ENCODE measurements around the gene ATP2B2. TPM values are rescaled to one million over a fixed set of nuclear protein-coding genes. Genes with fewer than 3 reads are reported as not detected.

The ATP2B2 gene
- total RNA-seq, 4 donors from 2014 or later, result 0.09 to 0.12 TPM; not detected in 2

DNA sequence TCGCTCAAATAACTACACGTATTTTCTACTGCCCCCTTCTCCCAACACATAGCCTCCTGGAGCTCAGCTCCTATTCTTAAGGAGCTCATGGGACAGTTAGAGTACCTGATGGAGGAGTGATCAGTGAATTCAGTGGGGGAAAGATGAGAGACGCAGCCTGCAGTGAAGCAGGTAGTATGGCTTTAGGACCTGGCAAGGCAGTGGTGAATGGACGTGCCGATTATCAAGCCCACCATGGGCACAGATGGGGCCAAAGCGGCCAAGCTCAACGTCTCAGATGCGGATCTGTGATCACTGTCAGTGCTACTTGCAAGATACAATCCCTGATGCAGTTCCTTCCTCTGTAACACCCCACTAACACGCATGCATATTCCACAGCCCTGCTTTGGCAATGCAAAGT, 45.8 kb upstream of the ATP2B2 start:
- TF ChIP-seq, protein P1, sequence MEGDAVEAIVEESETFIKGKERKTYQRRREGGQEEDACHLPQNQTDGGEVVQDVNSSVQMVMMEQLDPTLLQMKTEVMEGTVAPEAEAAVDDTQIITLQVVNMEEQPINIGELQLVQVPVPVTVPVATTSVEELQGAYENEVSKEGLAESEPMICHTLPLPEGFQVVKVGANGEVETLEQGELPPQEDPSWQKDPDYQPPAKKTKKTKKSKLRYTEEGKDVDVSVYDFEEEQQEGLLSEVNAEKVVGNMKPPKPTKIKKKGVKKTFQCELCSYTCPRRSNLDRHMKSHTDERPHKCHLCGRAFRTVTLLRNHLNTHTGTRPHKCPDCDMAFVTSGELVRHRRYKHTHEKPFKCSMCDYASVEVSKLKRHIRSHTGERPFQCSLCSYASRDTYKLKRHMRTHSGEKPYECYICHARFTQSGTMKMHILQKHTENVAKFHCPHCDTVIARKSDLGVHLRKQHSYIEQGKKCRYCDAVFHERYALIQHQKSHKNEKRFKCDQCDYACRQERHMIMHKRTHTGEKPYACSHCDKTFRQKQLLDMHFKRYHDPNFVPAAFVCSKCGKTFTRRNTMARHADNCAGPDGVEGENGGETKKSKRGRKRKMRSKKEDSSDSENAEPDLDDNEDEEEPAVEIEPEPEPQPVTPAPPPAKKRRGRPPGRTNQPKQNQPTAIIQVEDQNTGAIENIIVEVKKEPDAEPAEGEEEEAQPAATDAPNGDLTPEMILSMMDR (IDR thresholded peaks at IDR 0.05), result no peak
- ATAC-seq (ENCODE audit: low FRiP score) (no peak), DNase-seq (ENCODE audit: low spot score) (no peak)

GRCh38 chr3:10550705-10551104, 45.3 kb upstream of the ATP2B2 start:
- TF ChIP-seq, protein P1 (IDR thresholded peaks at IDR 0.05), result no peak
- ATAC-seq (ENCODE audit: low FRiP score) (no peak), DNase-seq (ENCODE audit: low spot score) (no peak)

DNA sequence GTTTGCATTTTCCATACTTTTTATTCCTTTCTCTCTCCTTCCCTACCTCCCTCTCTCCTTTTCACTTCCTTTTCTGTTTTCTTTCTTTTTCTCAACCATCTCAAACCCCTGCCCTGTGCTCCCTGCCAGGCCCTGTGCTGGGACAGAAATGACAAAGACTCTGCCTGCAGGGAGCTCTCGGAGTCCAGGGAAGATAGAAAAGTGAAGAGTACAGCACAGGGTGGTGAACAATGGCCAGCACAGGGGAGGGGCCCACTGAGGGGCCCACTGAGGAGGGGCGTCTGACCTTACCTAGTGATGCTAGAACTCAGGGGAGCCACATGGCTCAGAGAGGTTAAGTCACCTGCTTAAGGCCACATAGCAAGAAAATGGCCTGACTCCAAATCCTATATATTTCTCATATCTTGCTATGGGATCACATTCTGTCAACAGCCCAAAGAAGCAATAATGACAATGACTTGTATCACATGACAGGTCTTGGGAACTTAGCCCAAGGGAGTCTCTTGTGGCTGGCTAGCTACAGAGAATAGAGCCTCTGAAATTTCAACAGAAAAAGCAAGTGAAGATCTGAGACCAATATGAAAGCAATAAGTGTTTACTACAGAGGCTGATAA, 44.3 kb upstream of the ATP2B2 start:
- TF ChIP-seq, protein P1 (IDR thresholded peaks at IDR 0.05), result no peak
- DNase-seq (ENCODE audit: low spot score) (no peak), ATAC-seq (ENCODE audit: low FRiP score) (no peak)

- TF ChIP-seq, protein P1 (IDR thresholded peaks at IDR 0.05), result no peak
- ATAC-seq (ENCODE audit: low FRiP score) (no peak), DNase-seq (ENCODE audit: low spot score) (no peak)
Measured at GRCh38 chr3:10548992-10549391, 43.6 kb upstream of the ATP2B2 start.

DNA sequence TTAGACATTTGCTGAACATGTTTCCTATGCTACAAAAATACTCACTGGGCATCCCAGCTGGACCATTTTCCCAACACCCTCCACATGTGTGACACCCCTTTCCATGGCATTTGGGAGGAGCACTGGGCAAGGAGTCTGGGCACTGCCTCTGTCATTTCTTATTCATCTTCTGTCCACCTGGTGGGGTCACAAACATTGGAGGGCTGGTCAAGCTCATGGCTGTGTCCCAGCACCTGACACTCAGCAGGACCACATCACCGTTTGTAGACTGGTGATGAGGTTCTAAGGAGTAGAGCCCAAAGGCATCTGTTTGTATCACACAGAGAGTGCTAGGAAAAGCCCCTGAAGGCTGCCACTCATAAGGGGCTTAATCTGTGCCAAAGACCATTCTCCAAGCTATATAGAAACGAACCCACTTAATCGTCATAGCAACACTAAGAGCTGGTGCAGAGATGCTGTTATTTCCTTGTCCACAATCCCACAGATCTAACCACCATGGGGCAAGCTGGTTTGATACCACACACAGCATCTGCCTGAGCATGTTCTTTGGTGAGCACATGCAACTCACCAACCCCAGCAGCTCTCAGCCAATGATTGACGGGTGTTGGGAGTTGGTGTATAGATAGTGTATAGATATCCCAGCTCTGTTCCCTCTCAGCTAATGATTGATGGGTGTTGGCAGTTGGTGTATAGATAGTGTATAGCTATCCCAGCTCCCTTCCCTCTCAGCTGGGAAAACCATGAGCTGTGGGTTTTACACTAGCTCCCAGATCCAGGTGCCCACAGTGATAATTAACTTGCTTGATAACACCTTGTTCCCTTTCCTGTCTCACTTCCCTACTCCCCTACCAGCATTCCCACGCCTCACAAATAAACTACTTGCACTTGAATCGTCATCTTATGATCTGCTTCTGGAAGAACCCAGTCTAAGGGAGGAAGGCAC, 42.7 kb upstream of the ATP2B2 start:
- TF ChIP-seq, protein P1 (IDR thresholded peaks at IDR 0.05), result no peak
- ATAC-seq (ENCODE audit: low FRiP score), result no peak
- DNase-seq (ENCODE audit: low spot score), result no peak

DNA sequence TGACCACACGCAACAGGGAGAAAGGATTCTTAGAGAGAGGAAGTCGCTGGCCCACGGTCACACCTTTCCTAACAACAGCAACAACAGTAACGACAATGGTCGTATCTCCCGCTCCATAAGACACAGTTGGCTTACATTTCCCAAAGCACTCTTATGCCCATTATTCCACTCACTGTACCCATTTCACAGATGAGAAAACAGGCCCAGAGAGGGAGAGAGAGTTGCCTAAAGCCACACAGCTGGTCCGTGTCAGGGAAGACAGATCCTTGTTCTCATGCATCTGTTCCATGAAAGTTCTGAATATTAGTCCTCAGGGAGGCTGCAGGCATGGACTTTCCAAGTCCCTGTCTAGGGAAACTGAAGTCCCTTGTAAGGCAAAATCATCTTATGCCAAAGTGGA, 42.0 kb upstream of the ATP2B2 start:
- TF ChIP-seq, protein P1 (IDR thresholded peaks at IDR 0.05), result no peak

More for the DNA sequence above, 42.0 kb upstream of the ATP2B2 start:
- ATAC-seq (ENCODE audit: low FRiP score) (no peak), DNase-seq (ENCODE audit: low spot score) (no peak)
